ENCODE results near the gene RPS6KA3.

Gene RPS6KA3

DNA sequence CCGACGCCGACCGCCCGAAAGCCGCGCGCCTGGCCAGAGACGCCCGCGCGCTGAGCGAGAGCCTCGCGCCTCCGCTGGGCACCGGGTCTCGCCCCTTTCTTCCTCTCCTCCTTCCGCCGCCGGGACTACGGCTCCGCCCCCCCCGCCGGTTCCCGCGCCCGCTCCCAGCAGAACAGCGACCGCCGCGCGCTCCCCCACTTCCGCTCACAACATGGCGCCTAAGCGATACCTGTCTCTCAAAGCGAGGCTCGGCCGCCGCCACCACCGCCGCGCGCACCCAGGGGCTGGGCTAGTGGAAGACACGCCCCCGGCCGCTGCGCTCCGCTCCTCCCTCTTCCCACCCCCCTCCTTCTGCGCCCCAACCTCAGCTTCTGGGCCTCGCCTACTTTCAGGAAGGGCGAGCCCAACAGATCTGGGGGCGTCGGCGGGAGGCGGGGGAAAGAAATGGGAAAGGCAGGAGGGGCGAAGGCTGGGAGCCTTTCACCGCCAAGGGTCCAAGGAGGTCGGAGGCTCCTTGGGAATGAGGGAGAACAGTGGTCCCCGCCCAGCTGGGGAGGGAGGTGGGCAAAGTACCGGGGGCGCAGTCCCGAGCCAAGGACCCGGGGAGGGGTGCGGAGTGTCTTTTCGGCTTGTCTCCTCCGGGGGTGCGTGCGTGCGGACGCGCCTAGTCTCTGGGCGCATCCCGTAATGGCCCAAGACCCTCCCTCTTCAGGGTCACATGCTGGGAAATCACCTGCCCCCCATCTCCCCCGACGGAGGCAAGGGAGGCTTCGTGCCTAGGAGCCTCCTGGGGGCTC lies at the start of gene RPS6KA3:
TSS of gene RPS6KA3 (minus strand) at position 100 of the 797 bp plus-strand sequence. CDS start 277 bp downstream, outside the sequence.
- DNase-seq (ENCODE audit: low read depth) = peak; percentile 79

DNA sequence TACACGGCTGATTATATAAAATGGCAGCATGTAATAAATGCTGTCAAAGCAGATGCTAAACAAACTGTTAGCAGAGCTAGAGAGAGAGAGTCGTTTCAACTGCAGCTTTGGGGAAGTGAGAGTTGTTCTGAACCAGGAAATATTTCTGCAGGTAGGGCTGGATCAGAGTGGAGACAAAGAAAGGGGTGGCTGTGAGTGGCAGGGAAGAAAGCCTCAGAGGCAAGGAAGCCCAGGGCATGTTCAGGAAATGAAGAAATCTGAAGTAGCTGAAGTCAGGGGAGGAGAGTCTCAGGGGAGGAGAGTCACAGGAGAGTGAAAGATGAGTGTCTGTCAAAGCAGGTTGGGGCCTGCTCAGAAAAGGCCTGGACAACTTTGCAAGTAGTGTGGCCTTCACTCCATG lies 48.4 kb upstream of the RPS6KA3 start:
- DNase-seq (ENCODE audit: low read depth) = no peak

- no peak for DNase-seq (ENCODE audit: low read depth)
Measured at GRCh38 chrX:20313899-20314298, 47.2 kb upstream of the RPS6KA3 start.

DNA sequence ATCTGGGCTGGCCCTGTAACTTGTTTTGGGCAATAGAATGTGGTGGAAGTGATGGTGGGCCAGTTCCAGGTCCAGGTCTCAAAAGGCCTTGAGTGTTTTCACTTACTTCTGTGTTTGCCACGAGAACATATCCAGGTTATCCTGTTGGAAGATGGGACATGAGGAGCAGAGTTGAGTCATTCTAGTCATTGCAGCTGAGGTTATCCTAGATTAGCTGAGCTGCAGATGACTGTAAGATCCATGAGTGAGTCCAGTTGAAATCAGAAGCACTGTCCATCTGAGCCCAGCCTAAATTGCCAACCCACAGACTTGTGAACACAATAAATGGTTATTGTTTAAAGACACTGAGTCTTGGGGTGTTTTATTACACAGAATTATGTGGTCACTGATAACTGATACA lies 45.3 kb upstream of the RPS6KA3 start:
- DNase-seq (ENCODE audit: low read depth) = no peak

DNA sequence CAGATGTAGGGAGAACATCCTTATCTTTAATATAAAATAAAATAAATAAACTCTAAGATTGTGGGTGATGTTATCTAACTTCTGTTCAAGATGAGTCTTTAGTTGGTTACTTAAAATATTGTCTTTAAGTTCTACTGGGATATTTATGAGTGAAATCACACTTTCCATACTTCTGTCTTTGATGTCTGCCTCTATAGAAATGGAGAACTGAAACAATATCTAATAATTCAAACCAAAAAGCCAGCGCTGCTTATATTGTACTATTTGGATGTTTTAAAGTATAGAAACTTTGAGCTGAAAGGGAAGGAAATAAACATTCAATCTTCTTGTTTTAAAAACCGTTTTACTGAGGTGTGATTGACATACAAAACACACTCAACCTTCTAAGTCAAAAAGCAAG lies 44.8 kb upstream of the RPS6KA3 start:
- DNase-seq (ENCODE audit: low read depth) = no peak

GRCh38 chrX:20309806-20310205 lies 43.1 kb upstream of the RPS6KA3 start:
- no peak for DNase-seq (ENCODE audit: low read depth)

DNA sequence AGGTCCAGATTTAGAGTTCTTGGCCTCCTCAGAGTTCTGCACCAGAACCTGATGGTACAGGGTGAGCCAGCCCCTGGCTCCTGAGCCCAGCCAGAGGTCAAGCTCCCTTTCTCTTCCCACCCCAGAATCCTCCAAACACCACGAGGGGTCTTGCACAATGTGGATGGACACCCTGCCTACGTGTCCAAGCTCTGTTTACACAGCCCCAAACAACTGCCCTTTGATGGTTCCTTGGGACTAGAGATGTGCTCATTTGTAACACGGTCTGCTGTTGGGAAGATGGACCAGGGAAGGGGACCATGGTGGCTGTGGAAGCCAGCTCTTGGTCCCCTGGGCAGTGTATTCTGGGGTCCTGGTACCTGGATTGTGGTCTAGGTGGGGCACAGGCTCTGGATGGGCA lies 40.0 kb upstream of the RPS6KA3 start:
- no peak for DNase-seq (ENCODE audit: low read depth)

- no peak for DNase-seq (ENCODE audit: low read depth)
Measured at GRCh38 chrX:20300822-20301221, 34.1 kb upstream of the RPS6KA3 start.

- no peak for DNase-seq (ENCODE audit: low read depth)
Measured at GRCh38 chrX:20294957-20295356, 28.2 kb upstream of the RPS6KA3 start.

DNA sequence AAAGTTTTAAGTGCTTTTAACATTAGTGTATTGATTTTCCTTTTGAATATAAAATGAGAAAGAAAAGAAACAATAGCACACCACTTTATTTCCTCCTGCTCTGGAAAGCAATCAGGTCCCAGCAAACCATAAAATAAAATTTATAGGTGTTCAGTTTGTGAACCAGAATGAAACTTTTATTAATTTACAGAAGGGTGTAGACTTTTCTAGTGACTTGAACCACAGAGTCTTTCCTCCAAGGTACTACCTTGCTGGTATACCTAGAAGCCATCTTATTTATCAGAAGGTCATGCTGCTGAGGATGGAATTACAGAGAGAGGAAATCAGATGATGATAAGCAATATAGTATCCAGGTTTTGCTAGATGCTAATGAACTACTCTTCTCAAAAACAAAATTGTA lies 27.6 kb upstream of the RPS6KA3 start:
- no peak for DNase-seq (ENCODE audit: low read depth)

GRCh38 chrX:20285511-20285910 lies 18.8 kb upstream of the RPS6KA3 start:
- DNase-seq (ENCODE audit: low read depth) = no peak

DNA sequence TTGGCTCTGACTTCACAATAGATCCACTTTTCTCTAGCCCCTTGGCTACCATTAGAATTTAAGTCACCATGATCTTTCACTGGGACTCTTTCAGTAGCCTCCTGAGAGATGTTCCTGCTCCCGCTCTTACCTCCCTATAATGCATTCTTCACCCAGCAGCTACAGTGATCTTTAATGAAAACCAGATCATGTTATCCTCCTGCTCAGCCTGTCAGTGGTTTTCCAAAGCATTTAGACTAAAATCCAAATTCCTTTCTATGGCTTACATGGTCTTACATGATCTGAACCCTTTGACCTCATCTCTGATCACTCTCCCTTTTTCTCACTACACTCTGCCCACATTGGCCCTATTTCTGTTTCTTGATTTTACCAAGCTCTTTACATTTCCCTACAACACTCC lies 18.3 kb upstream of the RPS6KA3 start:
- DNase-seq (ENCODE audit: low read depth) = no peak

DNA sequence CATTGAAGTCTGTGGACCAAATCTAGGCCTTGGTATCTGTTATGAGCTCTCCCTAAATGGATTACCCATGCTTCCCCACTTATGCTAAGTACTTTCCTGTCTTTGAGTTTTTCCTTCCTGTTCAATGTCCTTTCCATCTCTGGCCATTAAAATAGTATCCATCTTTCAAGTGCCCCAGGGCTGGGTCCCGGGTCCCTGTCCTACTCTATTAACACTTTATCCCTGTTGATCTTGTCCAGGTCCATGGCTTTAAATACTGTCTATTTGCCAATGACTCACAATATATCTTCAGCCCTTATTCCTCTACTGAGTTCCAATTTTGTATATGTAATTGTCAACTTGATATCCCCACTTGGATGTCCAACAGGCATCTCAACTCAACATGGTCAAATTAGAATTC lies 17.7 kb upstream of the RPS6KA3 start:
- no peak for DNase-seq (ENCODE audit: low read depth)

DNA sequence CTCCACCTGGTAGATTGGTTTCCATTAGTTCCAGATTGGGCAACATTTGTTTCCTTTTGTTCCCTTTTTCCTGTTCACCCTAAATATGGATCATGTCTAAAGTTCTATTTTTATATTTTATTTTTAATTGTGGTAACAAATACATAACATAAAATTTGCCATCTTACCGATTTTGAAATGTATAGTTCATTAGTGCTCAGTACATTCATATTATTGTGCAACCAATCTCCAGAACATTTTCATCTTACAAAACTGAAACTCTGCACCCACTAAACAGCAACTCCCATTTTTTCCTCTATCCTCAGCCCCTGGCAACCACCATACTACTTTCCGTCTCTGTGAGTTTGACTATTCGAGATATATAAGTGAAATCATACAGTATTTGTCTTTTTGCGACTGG lies 14.2 kb upstream of the RPS6KA3 start:
- DNase-seq (ENCODE audit: low read depth) = no peak

- DNase-seq (ENCODE audit: low read depth) = no peak
Measured at GRCh38 chrX:20274121-20274520, 7.4 kb upstream of the RPS6KA3 start.

DNA sequence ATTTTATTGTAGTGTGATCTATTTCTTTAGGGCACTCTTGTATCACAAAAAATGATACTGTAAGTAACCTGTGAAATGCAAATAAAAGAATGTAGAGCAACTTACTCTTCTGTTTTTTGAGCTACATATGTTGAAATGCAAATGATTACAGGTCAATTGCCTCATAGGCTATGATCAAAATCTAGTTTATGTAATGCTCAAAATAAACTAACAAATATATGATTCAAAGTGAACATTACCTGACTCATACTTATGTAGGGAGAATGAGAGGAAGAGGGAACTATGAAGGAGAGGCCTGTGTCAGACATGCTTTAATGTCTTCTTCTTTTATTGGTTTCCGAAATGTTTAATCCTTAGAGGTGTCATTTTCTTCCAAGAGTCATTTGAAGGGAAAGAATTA lies 5.0 kb upstream of the RPS6KA3 start:
- no peak for DNase-seq (ENCODE audit: low read depth)

GRCh38 chrX:20271186-20271585 lies 4.5 kb upstream of the RPS6KA3 start:
- DNase-seq (ENCODE audit: low read depth) = no peak

DNA sequence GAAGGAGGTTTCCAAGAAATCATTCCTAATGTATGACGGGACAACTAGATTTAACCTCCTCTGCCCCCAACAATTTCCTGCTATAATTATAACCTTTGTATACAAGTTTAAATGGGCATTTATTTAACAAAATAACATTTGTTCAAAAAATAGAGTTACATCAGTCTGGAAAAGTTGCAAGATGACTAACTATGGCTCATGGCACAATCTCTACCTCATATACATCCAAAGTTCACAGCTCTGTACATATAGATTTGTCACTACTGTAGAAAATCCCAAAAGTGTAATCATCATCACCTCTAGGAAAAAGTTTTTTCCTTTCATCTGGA lies 3.8 kb upstream of the RPS6KA3 start:
- DNase-seq (ENCODE audit: low read depth) = no peak

GRCh38 chrX:20269848-20270561 lies 3.3 kb upstream of the RPS6KA3 start:
- no peak for DNase-seq (ENCODE audit: low read depth)

DNA sequence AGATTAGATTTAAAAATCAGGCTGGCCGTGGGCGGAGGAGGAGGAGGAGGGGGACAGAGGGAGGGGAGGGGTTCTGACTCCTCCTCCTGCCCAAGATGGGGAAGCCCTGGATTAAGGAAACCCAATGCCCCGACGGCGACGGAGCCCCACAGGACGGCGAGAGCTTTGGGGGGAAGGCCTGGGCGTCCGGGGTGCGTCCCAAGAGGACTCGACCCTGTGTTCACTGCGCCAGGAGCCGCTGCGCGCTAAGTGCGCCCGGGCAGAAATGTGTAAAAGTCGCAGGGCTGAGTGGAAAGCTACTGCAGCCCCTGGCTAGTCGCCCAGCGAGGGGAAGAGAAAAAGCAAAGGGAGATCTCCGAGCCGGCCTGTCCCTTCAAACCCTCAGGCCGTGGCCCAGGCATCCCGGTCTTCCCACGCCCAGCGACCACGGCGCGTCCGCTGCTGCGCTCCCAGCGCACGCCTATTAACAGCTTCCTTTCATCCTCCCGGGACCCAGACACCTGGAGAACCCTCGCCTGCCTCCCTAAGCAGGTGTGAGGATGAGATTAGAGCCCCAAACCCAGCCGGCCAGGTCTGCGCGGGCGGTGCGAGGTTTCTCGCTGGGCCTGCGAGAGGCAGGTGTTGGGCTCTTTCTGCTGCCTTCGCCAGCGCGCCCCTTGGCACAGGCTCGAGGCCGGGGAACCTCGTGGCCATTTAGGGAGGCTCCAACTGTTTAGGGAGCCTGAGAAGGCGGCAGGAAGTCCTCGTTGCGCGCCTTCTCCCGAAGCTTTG lies 1.4 kb upstream of the RPS6KA3 start:
- DNase-seq (ENCODE audit: low read depth) = no peak

DNA sequence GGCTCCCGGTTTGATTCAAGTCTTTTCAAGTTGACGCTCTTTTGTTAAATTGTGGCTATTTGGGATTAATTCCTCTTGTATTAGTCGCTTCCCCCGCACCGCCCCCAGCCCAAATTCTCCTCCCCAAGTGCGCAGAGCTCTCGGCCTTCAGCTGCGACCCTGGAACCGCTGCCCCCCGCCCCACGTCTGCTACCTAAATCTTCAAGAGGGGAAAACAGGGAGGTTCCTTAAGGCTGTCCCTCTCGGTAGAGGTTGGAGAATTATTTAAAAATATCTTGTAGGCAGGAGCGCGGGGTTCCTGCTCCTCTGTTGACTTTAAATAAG lies 860 bp upstream of the RPS6KA3 start:
- no peak for DNase-seq (ENCODE audit: low read depth)

- peak; percentile 13 for DNase-seq (ENCODE audit: low read depth)
Measured at GRCh38 chrX:20265726-20266681, 705 bp downstream of the RPS6KA3 start.

All from activated T-cell treated with anti-CD3 and anti-CD28 coated beads for 24 hours (primary cell).